ENCODE measurements around the gene CDH23.

Gene CDH23

DNA sequence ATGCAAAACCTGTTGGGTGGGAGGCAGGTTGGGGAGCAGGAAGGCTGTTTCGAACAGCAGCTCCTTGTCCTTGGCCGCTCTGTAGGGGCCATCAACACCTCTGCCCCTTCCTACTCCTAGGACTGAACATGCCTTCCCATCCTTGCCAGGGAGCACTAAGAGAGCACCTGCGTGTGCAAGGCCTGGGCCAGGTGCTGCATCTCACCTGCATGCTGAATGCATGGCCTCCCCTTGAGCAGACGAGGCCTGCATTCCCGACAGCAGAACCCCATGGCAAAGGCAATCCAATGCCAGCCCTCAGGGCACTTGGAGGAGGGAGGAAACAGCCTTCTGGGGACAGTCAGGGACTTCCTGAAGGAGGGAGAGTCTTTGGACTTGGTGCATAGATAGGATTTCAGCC is 365.6 kb downstream of the CDH23 start:
- no peak for DNase-seq (ENCODE audit: low read depth in 3 of 3, low spot score in 1 of 3)

DNA sequence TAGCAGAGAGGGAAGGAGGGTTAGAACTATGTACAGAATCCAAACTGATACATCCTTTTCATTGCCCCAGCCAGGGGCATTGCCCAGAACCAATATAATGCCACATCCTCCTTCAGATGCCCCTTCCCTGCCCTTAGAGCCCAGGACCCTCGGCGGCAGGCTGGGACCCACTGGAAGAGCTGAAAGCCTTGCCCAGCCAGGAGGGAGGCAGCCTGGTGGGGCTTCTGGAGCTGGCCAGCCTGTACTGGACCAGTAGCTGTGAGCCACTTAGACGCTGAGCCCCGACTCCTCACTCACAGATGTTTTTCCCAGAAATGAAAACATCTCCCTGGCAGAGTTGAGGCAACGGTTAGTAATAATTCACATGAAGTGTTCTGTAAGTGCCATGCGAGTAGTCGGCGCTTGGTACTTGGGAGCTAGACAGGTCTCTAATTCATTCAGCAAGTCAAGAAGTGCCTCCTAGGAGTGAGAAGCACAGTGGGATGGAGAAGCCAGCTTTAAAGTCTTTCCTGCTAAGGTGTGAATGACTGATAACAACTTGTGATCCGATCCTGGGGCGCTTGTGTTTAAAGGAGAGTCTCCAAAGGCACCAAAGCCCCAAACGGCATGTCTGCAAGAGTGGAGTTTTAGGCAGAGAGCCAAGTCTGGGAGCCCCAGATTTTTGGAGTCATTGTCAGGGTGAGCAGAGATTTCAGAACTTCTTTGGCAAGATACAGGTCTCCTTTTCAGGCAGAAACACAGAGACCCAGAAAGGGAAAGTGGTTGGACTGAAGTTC is 366.8 kb downstream of the CDH23 start:
- no peak for DNase-seq (ENCODE audit: low read depth in 3 of 3, low spot score in 1 of 3)

DNA sequence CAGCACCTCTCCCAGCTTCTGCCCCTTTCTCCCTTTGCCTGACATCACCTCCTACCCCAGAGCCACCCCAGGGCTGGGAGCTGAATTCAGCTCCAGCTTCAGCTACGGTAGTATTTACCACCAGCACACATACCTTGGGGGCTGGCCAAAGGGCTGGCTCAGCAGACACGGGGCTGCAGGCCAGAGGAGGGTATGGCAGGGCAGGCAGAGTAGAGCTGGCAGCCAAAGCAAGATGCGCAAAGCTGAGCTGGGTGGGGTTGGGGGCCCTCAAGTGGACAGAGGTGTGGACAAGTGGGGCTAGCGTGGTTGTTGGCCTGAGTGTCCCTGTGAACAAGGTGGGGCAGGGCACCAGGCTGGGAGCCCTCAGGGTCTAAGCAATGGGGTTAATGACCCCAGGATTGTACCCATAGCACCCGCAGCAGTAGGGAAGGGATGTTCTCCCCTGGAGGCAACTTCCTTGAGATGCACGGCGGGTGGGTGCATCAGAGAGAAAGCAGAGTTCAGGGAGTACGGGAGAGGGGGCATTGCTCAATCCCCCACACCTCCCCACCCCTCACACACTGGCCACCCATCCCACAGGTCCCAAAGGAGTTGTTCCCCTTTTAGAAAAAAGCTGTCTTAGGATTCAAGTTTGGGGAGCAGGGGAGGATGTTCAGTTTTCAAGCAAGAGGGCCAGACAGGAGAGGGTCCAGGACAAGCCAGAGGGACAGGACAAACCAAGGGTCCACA is 368.6 kb downstream of the CDH23 start:
- no peak for DNase-seq (ENCODE audit: low read depth in 3 of 3, low spot score in 1 of 3)

DNA sequence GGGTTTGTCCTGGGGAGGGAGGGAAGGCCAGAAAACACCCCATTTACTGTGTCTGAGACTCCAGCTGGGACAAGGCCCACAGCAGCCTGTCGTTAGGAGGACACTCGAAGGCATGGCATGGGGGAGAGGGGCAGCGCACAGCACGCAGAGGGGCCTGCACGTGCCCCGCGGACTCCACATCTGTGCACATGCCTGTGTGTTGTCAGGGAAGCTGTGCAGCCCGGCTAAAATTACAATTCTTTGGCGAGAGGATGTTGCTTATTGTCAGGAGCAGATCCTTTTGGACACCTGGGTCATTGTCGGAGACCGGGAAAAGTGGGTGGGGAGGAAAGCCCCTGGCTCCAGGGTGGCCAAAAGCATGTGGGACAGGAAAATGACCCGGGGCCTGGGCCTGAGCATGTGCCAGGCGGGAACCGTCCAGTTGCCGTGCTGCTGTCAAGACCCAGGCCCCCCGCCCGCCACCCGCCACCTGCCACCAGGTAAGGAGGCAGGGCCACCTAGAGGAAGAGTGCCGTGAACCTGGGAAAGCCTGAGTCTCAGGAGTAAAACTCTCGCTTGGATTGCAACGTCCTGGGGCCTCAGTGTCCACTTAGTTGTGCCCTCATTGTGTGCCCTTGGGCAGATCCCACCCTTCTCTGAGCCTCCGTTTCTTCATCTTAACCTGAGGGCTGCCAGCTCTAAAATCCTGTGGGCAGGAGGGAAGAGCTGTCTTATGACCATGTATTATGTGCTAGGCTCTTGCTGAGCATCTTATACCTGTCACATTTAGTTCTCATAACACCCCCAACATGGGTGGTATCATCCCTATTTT is 369.4 kb downstream of the CDH23 start:
- no peak for DNase-seq (ENCODE audit: low read depth in 3 of 3, low spot score in 1 of 3)

DNA sequence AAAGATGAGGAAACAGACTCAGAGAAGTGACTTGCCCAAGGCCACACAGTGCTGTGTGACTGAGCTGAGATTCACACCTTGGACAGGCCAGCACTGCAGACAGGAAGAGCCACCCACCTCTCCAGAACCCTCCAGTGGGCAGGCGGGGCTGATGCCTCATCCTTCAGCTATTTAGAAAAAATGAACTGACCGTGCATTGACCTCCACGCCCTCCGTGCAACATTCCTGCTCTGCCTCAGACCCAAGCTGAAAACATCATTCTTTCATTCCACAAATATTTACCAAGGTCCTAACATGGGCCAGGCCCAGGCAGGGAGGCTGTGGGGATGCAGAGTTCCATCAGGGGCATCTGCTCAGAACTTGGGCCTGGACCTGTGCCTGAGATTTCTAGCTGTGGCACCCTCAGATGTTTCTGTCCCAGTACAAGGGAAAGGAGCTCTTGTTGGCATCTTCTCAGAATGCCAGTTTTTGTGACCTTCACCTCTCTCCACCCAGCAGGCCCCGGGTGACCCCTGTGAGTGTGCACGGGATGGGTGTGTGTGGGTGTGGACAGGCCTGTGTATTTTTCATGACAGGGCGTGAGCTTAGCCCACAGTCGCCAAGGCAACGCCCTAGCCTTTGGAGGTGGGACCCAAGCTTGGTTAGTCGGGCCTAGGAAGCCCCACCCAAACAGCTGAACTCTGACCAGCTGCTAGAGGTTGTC is 370.1 kb downstream of the CDH23 start:
- DNase-seq (ENCODE audit: low read depth in 3 of 3, low spot score in 1 of 3), result no peak

DNA sequence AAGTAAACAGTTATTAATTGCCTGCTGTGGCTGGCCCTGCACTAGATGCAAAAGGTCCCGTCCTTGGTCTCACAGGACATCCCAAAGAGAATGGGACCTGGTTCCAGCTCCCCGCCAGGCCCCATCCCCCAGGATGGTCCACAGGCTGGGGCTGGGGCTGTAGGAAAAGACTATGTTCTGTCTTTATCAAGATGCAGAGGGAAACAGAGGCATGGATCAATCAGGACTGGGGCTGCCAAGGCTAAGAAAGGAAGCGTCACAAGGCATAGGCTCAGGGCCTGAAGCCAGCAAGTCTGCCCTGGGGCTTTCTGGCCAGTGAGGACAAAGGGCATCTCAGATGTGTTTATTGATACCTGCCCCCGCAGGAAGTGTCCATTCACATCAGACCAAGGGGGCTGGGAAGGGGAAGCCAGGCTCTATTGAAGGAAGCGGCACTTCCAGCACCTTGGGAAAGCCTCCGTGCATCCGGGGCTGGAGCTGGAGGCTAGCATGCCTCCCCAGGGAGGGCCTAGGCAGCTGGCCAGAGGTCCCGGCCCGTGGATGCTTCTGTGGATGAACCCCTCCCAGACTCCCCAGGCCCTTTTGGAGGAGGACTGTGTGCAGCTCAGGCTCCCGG is 370.8 kb downstream of the CDH23 start:
- no peak for DNase-seq (ENCODE audit: low read depth in 3 of 3, low spot score in 1 of 3)

DNA sequence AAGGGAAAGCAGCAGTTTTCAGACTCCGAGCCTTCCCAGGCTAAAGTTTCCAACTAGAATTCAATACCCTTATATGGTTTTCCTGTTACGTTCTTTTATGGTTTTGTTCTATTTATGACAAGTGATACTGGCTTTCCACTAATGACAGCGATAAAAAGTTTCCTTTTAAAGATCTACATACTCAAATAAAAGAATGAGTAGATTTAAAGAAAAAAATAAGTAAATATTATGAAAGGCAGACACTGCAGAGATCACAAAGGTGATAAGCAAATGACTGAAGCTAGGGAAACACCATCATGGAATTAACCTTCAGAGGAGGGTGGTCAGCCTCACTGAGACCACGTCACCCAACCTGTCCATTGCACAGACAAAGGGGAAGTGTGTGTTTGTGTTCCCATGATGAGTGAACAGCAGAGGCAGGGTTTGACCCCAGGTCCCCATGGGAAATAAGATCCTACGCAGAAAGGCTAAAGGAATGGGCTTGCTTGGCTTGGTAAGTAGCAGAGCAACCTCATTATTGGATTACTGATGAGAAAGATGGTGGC is 372.6 kb downstream of the CDH23 start:
- DNase-seq (ENCODE audit: low read depth in 3 of 3, low spot score in 1 of 3), result no peak

DNA sequence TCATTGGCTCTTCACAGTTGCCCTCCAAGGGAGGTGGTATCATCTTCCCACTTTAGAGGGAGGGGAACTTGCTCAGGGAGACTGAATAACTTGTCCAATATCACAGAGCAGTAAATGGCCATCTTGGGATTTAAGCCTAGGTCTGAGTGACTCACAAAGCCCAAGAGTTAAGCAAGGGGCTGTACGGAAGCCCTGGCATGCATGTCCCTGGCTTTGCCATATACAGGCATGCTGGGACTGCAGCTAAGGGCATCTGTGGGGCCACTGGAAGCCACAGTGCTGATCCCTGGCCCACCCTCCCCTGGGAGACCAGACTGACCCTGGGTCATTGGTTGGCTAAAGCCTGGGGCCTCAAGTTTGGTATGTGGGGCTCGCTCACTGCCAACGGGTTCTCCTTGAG is 373.5 kb downstream of the CDH23 start:
- no peak for DNase-seq (ENCODE audit: low read depth in 3 of 3, low spot score in 1 of 3)

DNA sequence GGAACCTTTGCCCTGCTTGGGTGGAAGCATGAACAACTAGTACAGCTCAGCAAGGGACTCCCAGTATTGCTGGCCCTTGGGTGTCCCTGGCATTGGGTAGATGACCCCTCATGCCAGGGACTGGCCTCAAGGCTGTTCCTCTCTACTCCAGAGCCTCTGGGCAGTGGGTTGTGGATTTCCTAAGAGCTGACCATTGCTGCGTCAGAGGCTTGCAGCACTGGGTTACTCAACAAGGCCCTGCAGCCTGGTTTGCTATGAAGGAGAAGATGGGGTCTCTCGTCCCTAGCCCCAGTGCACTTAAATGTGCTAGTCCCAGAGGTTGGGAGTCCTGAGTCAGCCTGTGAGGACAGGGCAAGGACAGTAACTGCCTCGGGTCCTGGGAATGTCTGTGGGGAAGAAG is 374.1 kb downstream of the CDH23 start:
- DNase-seq (ENCODE audit: low read depth in 3 of 3, low spot score in 1 of 3), result no peak

DNA sequence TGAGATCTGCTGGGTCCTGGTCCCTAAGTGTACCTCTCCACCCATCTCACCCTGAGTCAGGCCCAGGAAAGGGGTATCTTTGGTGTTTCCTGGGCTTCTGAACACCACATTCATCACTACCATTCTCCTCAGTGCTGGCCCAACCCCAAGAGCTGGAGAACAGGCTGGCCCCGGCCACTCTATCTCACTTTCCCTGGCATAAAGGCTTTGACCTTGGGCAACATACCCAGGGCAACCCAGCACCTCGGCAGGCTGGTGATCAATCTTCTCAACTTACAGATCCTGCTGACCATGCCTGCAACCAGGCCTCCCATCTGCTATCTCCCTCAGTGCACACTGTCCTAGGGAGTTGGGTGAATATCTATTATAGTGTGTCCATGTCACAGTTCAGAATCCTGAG is 374.5 kb downstream of the CDH23 start:
- no peak for DNase-seq (ENCODE audit: low read depth in 3 of 3, low spot score in 1 of 3)

DNA sequence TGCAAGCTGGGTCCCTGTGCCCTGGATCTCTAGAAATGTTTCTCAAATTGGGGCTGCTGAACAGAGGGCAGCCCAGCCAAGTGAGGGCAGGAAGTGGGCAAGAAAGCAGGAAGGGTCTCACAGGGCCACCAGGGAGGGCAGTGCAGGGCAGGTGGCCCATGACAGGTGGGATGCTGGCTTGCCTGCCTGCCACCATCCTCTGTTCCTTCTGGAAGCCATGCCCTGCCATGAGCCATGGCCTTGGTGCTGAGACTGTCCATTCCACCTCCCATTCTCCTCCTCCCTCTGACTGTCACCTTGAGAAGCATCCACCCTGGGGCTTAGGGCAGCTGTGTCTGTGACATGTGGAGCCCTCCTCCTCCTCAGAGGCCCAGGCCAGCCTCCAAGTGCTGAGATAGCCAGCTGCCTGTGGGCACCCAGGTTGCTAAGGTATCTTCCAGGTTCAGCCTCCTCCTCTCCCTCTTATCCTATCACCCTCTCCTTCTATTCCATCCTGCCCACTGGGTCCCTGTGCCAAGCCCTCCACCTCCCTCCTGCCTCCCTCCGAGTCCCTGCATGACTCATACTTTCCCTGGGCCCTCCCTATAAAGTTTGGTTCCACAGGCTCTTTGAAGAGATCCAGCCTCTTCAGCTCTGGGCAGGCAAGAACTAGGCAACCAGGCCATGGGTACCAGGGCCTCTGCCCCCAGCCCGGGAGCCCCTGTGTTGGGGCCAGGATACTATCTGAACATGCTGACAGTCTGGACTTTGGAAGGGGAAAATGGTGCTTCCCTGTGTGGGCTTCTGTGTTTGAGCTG is 375.3 kb downstream of the CDH23 start:
- peak in 2 of 3 donors; percentile 22 to 45 for DNase-seq (ENCODE audit: low read depth in 3 of 3, low spot score in 1 of 3)

DNA sequence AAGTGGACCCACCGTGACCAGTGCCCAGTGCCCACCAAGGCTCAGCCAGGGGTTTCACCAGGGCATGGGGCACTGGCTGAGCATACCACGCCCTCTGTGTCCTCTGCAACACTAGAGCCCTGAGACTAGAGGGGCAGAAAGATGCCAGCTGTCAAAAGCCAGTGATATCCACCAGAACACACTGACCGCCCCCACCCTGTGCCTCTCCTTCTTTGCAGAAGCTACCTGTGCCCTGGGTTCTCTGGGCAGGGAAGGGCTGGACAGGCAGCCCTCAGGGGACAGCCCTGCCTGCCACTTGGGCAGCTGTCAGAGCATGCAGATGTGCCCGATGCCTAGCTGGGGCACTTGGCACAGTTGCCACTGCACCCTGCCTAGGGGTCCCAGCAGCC is 376.1 kb downstream of the CDH23 start:
- no peak for DNase-seq (ENCODE audit: low read depth in 3 of 3, low spot score in 1 of 3)

DNA sequence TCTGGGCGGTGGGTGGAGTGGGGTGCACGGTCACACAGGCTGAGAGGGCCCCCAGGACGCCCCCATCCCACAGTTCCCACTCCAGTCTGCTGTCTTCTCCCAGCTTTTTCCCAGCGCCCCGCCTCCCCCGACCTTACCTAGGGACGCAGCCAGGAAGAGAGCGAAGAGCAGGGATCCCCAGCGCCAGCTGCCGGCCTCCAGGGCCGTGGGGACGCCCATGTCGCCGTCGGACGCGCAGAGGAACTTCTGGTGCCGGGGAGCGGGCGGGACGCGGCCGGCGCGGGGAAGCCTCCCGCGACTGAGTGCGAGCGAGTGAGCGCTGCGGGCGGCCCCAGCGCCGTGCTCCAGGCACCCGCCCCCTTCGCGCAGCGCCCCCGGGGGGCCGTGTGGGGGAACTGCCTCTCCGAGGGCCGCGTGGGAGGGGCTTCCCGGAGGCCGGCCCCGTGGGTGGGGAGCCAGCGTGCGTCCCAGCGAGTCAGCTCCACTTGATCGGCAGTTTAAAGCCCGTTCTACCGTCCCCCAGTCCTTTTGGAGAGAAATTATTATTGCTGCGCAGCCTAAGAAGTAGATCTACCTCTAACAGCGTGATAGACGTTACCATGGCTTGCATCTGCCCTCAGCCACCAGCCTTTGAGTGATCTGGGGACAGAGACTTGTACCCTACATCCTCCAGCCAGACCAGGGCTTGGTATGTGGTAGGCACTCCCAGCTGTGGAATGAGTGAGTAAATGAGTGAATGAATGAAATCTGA is 376.7 kb downstream of the CDH23 start, which contains the start of gene VSIR:
Gene VSIR, minus strand, starts transcription at position 300 of the 751 bp plus-strand sequence. Its CDS starts 81 bp downstream, at position 219.
- DNase-seq (ENCODE audit: low read depth in 3 of 3, low spot score in 1 of 3), result peak; percentile 81 to 98 (median 94)

DNA sequence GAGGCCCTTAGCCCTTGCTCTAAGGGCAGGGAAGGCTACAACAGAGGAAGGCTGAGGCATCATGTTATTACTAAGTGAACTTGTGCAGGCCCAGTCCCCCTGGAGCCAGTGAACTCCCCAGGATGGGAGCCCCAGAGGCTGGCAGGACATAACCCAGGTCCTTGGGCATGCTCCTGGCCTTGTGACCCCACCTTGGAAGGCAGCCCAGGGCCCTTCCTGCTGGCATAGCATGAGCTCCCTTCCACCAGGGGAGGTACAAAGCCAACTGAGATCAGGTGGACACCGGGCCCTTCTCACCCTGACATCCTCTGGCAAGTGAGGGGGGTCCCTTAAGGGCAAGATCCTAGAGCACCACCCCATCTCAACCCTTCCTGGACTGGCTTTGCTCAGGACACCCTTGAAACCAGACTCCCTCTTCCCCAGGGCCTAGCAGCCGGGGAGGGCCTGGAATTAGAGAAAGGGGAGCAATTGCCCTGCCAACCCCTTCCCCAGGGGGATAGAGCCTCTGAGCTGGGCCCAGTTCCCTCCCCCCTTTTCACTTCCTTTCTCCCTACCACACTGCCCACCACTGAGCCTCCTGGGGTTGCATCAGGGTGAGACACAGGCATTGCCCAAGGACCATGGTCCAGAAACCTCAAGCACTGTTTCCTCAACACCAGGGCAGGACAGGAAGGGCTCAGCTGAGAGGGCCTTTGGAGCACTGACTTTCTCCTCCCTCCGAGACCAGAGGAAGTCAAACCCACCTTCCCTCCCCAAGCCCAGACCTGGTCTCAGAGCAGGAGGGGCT is 378.4 kb downstream of the CDH23 start:
- no peak for DNase-seq (ENCODE audit: low read depth in 3 of 3, low spot score in 1 of 3)

DNA sequence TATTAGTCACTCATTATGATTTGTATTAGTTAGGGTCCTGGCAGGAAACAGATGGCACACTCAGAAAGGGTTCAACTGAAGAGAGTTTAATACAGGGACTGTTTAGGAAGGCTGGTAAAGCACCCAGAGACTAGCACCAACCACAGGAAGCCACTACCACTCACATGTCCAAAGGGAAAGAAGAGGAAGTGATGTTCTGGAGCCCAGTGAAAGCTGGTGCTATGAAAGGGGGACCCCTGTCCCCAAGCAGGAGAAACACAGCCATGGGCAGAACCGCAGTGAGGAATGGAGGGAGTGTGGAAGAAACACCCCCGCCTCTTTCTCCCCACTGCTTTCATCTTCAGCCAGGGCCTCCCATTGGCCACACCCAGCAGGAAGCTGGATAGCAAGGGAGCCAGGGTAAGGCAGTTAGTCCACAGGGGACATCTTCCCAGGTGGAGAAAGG is 379.8 kb downstream of the CDH23 start:
- DNase-seq (ENCODE audit: low read depth in 3 of 3, low spot score in 1 of 3), result no peak

DNA sequence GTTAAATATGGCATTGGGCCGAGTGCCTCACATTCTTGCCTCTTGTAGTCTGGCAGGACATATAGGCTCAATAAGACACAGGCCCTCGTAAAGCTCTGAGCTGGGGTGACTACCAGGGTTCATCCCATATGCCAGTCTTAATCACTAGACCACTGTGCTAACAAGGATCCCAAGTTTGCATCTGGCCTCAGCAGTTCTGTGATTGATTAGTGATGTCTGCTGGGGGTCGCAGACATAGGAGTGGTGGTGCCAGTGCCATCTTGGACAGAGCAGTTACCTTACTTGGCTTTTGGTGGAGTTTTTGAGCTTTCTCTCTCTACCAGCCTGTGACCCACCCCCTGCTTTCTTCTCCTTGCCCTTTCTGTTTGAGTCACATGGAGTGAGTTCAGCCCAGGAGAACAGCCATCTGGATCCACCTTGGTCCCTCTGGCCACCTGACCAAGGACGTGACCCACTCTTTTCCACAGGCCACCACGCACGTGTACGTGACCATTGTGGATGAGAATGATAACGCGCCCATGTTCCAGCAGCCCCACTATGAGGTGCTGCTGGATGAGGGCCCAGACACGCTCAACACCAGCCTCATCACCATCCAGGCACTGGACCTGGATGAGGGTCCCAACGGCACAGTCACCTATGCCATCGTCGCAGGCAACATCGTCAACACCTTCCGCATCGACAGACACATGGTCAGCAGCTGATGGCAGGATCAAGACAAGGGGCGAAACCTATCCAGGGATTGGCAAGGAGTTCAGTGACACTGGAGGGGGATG is 380.7 kb downstream of the CDH23 start:
- DNase-seq (ENCODE audit: low read depth in 3 of 3, low spot score in 1 of 3), result no peak

Data from stimulated activated CD4-positive, alpha-beta T cell treated with anti-CD3 and anti-CD28 coated beads, TNF-alpha, amount 100 ng/mL, for 1 hour (primary cell).